ENCODE measurements around the gene PCDHA6. TPM values are rescaled to one million over a fixed set of nuclear protein-coding genes. Genes with fewer than 3 reads are reported as not detected.
"Not testable (repeated sequence)": the region's sequence is repeated elsewhere in the genome, so short reads cannot be mapped to it uniquely, and the experiment has no call there.

Gene PCDHA6
- total RNA-seq, 2 donors from 2014 or later: 0.20 to 0.82 TPM

DNA sequence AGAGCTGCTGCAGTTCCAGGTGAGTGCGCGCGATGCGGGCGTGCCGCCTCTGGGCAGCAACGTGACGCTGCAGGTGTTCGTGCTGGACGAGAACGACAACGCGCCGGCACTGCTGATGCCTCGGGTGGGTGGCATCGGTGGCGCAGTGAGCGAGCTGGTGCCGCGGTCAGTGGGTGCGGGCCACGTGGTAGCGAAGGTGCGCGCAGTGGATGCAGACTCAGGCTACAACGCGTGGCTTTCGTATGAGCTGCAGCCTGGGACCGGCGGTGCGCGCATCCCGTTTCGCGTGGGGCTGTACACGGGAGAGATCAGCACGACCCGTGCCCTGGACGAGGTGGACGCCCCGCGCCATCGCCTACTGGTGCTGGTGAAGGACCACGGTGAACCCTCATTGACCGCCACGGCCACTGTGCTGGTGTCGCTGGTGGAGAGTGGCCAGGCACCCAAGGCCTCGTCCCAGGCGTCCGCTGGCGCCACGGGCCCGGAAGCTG, 24.9 kb upstream of the PCDHA6 start:
- Histone ChIP-seq H3K27me3 (no peaks in the 10 kb centered on the region), H3K4me1 (no peaks in the 10 kb centered on the region), H3K36me3 (no peaks in the 10 kb centered on the region), H3K9me3 (peaks cover 5 to 59% of the 10 kb centered on the region in 2 donors), H3K27ac (no peak overlapping the region), H3K4me3 (no peak overlapping the region)
- DNase-seq (ENCODE audit: low spot score): no peak
- TF ChIP-seq CTCF (IDR thresholded peaks at IDR 0.05): no peak

DNA sequence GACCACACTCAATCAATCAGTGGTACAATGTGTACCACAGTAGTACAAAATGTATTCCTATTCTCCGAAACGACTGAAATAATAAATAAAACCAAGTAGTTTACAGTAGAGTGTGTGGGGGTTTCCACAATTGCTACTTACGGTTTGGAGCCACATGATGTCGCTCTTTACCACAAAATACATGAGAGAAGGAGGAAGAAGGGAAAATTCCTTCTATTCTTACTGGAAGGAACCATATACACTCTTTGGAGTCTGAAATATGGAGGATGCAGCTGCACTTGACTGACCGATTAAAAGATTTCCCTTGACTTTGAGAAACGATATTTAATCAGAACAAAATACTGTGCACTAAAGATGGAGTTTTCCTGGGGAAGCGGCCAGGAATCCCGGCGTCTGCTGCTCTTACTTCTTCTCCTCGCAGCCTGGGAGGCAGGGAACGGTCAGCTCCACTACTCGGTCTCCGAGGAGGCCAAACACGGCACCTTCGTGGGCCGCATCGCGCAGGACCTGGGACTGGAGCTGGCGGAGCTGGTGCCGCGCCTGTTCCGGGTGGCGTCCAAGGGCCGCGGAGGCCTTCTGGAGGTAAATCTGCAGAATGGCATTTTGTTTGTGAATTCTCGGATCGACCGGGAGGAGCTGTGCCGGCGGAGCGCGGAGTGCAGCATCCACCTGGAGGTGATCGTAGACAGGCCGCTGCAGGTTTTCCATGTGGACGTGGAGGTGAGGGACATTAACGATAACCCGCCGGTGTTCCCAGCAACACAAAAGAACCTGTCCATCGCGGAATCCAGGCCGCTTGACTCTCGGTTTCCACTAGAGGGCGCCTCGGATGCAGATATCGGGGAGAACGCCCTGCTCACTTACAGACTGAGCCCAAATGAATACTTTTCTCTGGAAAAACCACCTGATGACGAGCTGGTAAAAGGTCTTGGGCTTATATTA, 20.7 kb upstream of the PCDHA6 start, which contains the start of gene PCDHA4:
Gene PCDHA4 (plus strand): TSS at position 235 of the 942 bp plus-strand sequence.
- peak in 1 of 2 donors; percentile 55 for TF ChIP-seq CTCF (IDR thresholded peaks at IDR 0.05)
- DNase-seq (ENCODE audit: low spot score): no peak
- Histone ChIP-seq H3K4me1 (no peaks in the 10 kb centered on the region), H3K9me3 (peaks cover 5 to 42% of the 10 kb centered on the region in 2 donors), H3K27me3 (no peaks in the 10 kb centered on the region), H3K27ac (no peak within 1 kb of the TSS), H3K36me3 (no peaks in the 10 kb centered on the region), H3K4me3 (peak within 1 kb of the TSS in 1 of 2 donors; percentile 45)

DNA sequence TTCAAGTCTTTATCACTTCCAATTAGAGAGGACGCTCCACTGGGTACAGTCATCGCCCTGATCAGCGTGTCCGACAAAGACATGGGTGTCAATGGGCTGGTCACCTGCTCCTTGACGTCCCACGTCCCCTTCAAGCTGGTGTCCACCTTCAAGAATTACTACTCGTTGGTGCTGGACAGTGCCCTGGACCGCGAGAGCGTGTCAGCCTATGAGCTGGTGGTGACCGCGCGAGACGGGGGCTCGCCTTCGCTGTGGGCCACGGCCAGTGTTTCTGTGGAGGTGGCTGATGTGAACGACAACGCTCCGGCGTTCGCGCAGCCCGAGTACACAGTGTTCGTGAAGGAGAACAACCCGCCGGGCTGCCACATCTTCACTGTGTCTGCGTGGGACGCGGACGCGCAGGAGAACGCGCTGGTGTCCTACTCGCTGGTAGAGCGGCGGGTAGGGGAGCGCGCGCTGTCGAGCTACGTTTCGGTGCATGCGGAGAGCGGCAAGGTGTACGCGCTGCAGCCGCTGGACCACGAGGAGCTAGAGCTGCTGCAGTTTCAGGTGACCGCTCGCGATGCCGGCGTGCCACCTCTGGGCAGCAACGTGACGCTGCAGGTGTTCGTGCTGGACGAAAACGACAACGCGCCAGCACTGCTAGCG, 19.4 kb upstream of the PCDHA6 start:
- H3K27ac ChIP-seq; H3K4me3 ChIP-seq; DNase-seq (ENCODE audit: low spot score); H3K27me3 ChIP-seq; H3K4me1 ChIP-seq; H3K36me3 ChIP-seq: not testable (repeated sequence)
- H3K9me3 ChIP-seq: peaks cover 0 to 29% of the 10 kb centered on the region in 2 donors

GRCh38 chr5:140808889-140809291, 18.9 kb upstream of the PCDHA6 start:
- Histone ChIP-seq H3K27me3 (no peaks in the 10 kb centered on the region), H3K9me3 (peaks cover 0 to 27% of the 10 kb centered on the region in 2 donors), H3K36me3 (no peaks in the 10 kb centered on the region), H3K4me3 (no peak overlapping the region), H3K4me1 (no peaks in the 10 kb centered on the region), H3K27ac (no peak overlapping the region)
- no peak for TF ChIP-seq CTCF (IDR thresholded peaks at IDR 0.05)
- DNase-seq (ENCODE audit: low spot score): no peak

DNA sequence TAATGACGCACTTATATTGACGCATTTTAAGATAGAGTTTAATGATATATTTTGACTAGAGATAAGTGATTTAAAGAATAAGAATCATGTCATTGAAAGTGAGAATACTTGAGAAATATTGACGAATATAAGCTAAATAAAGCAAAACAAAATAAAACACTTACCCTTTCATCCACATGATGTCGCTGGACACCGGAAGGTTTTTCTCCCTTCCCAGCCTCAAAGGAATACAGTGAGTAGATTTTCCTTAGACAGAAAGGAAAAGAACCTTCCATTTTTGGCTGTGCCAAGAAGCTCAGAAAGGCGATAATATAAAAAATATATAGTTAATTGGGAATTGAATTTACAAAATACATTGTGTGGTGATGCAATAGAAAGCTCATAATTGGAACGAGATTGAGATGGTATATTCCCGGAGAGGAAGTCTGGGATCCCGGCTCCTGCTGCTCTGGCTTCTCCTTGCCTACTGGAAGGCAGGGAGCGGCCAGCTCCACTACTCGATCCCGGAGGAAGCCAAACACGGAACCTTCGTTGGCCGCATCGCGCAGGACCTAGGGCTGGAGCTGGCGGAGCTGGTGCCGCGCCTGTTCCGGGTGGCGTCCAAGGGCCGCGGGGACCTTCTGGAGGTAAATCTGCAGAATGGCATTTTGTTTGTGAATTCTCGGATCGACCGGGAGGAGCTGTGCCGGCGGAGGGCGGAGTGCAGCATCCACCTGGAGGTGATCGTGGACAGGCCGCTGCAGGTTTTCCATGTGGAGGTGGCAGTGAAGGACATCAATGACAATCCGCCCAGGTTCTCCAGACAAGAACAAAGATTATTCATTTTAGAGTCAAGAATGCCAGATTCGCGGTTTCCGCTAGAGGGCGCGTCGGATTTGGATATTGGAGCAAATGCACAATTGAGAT, 6.1 kb upstream of the PCDHA6 start, which contains the start of gene PCDHA5:
Gene PCDHA5 (plus strand): TSS at position 239 of the 906 bp plus-strand sequence.
- Histone ChIP-seq H3K27ac (no peak within 1 kb of the TSS), H3K36me3 (no peaks in the 10 kb centered on the region), H3K4me3 (peak within 1 kb of the TSS in 1 of 2 donors; percentile 17), H3K4me1 (no peaks in the 10 kb centered on the region), H3K9me3 (peaks cover 0 to 37% of the 10 kb centered on the region in 2 donors), H3K27me3 (no peaks in the 10 kb centered on the region)
- no peak for DNase-seq (ENCODE audit: low spot score)
- TF ChIP-seq CTCF (IDR thresholded peaks at IDR 0.05): peak in 1 of 2 donors; percentile 52
